Breast epithelium (tissue), 3 donors: Measurements from ENCODE around the gene SKOR1.

Source experiments
- CTCF ChIP-seq, 3 donors: fragments of 450-650 bp; IDR thresholded peaks; one replicate each; pipeline ENCODE4 v1.5.1; 2016 to 2017; ENCODE audit warnings: antibody characterized with exemption in 3 of 3, mild to moderate bottlenecking in 3 of 3, moderate library complexity in 3 of 3
- POLR2A ChIP-seq: fragments of 450-650 bp; IDR thresholded peaks from one replicate; pipeline ENCODE4 v1.6.1; 2016; ENCODE audit warnings: antibody characterized with exemption, mild to moderate bottlenecking, moderate library complexity
- POLR2AphosphoS5 ChIP-seq, 3 donors: sonication (generic); formaldehyde crosslinking; IDR thresholded peaks; one replicate each; pipeline ENCODE4 v1.6.1; 2017; ENCODE audit warnings: antibody characterized with exemption in 3 of 3

DNA sequence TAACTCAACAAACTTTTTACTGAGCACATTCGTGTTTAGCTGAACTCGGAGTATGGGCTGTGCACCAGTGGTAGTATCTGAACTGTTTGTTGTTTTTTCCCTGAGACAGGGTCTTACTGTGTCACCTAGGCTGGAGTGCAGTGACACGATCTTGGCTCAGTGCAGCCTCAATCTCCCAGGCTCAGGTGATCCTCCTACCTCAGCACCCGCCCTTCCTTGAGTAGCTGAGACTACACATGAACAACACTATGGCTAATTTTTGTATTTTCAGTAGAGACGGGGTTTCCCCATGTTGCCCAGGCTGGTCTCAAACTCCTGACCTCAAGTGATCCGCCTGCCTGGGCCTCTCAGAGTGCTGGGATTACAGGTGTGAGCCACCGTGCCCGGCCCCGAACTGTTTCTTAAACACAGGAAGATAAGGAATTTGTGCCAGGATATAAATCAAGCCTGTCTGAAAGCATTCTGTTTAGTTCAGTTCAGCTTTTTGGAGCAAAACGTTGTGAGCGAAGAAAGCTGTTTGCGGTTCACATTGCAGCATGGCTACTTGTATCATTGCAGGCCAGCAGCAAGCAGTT is 40.4 kb upstream of the SKOR1 start:
- TF ChIP-seq POLR2A (no peak), CTCF (IDR thresholded peaks at IDR 0.05) (no peak), POLR2AphosphoS5 (IDR thresholded peaks at IDR 0.05) (no peak)
